PC-3 (cell line): ENCODE measurements around the gene KRT33A. TPM values are rescaled to one million over a fixed set of nuclear protein-coding genes. Genes with fewer than 3 reads are reported as not detected.

Experiments used
- ATAC-seq: fragments of 200-7000 bp; cut with Tn5 transposase; 2 replicates; pipeline ENCODE4 v1.9.1; 2020; ENCODE audit warnings: mild to moderate bottlenecking, moderate library complexity
- BruUV-seq: library from RNA; stranded (reverse); fragments of 400-500 nt; replicated peaks from 2 replicates; lab custom pipeline; 2021; lab: Mats Ljungman, UMichigan
- CTCF ChIA-PET: fragments of 300-600 bp; sonication (Branson Sonifier 250); formaldehyde crosslinking; loops from one replicate; lab custom pipeline; 2022; ENCODE audit warnings: antibody characterized with exemption; lab: Charles Lee
- POLR2A ChIA-PET: fragments of 300-600 bp; sonication (Branson Sonifier 250); formaldehyde crosslinking; loops from one replicate; lab custom pipeline; 2022; ENCODE audit warnings: antibody characterized with exemption; ENCODE audit not compliant: unreplicated experiment; lab: Charles Lee
- DNase-seq: peaks from one replicate; pipeline ENCODE4 v3.0.0-alpha.2; 2015
- H2AFZ ChIP-seq: fragments of 300-600 bp; sonication (generic); 2 replicates; pipeline ENCODE4 v1.6.0; 2016; ENCODE audit warnings: antibody characterized with exemption, low read length
- H3F3A ChIP-seq: fragments of 300-600 bp; sonication (generic); one replicate; pipeline ENCODE4 v1.6.0; 2017; ENCODE audit warnings: antibody characterized with exemption, low read length, control low read depth, mild to moderate bottlenecking; ENCODE audit not compliant: unreplicated experiment
- H3K27ac ChIP-seq: fragments of 300-600 bp; sonication (generic); 2 replicates; pipeline ENCODE4 v1.5.1; 2016; ENCODE audit warnings: mild to moderate bottlenecking, low read length
- H3K27me3 ChIP-seq: fragments of 300-600 bp; sonication (generic); 2 replicates; pipeline ENCODE4 v1.6.1; 2016; ENCODE audit warnings: low read length, mixed read lengths
- H3K36me3 ChIP-seq: fragments of 300-600 bp; sonication (generic); 2 replicates; pipeline ENCODE4 v1.6.1; 2016; ENCODE audit warnings: low read depth, mixed run types, low read length, mixed read lengths
- H3K4me1 ChIP-seq: fragments of 300-600 bp; sonication (generic); 2 replicates; pipeline ENCODE4 v1.5.1; 2016; ENCODE audit warnings: low read length; ENCODE audit not compliant: insufficient read depth
- H3K4me2 ChIP-seq: fragments of 300-600 bp; sonication (generic); 2 replicates; pipeline ENCODE4 v1.6.0; 2016; ENCODE audit warnings: low read length
- H3K4me3 ChIP-seq: fragments of 300-600 bp; sonication (generic); 2 replicates; pipeline ENCODE4 v1.5.1; 2016; ENCODE audit warnings: mild to moderate bottlenecking, low read length, mixed read lengths
- H3K79me2 ChIP-seq: fragments of 300-600 bp; sonication (generic); 2 replicates; pipeline ENCODE4 v1.6.1; 2017; ENCODE audit warnings: low read length, mixed read lengths
- H3K9ac ChIP-seq: fragments of 300-600 bp; sonication (generic); 2 replicates; pipeline ENCODE4 v1.6.0; 2016; ENCODE audit warnings: mild to moderate bottlenecking, low read length
- H3K9me2 ChIP-seq: fragments of 300-600 bp; sonication (generic); replicated peaks from 2 replicates; pipeline ENCODE4 v1.6.1; 2016; ENCODE audit warnings: mixed run types, low read length, mixed read lengths
- H3K9me3 ChIP-seq: fragments of 300-600 bp; sonication (generic); 2 replicates; pipeline ENCODE4 v1.6.1; 2016; ENCODE audit warnings: low read length, mixed read lengths
- H4K20me1 ChIP-seq: fragments of 300-600 bp; sonication (generic); 2 replicates; pipeline ENCODE4 v1.6.1; 2016; ENCODE audit warnings: low read length, mixed read lengths
- CTCF ChIP-seq: fragments of 300-600 bp; sonication (generic); conservative IDR thresholded peaks from 2 replicates; pipeline ENCODE4 v1.5.1; 2017; ENCODE audit warnings: antibody characterized with exemption, low read depth, mild to moderate bottlenecking, low read length
- EZH2 ChIP-seq: fragments of 300-600 bp; sonication (generic); IDR thresholded peaks from one replicate; pipeline ENCODE4 v1.6.1; 2017; ENCODE audit warnings: antibody characterized with exemption, mild to moderate bottlenecking, low read length; ENCODE audit not compliant: unreplicated experiment
- EZH2phosphoT487 ChIP-seq: fragments of 300-600 bp; sonication (generic); IDR thresholded peaks from 2 replicates; pipeline ENCODE4 v1.6.1; 2018; ENCODE audit warnings: mild to moderate bottlenecking, antibody characterized with exemption, low read length, borderline replicate concordance
- intact Hi-C: fragments of 100-400 bp; cut with micrococcal nuclease; formaldehyde crosslinking; loops from 2 replicates; pipeline ENCODE4 v1.9.0; 2023
- total RNA-seq: library from RNA; depleted of rRNA; stranded (reverse); fragments of >200 nt; gene quantifications from 2 replicates; pipeline ENCODE4 v1.2.3, GENCODE V29; 2014

KRT33A gene
- total RNA-seq, 1 experiment from 2014 or later = not detected

GRCh38 chr17:41326173-41327145, 24.2 kb downstream of the KRT33A start:
- ChIA-PET POLR2A (no interaction called here), CTCF (no interaction called here)
- BruUV-seq = no TSS peak
- Histone ChIP-seq H3K79me2 (no peaks in the 10 kb centered on the region), H3K27me3 (no peaks in the 10 kb centered on the region), H3K4me1 (no peaks in the 10 kb centered on the region), H3K4me3 (no peak overlapping the region), H3K27ac (no peak overlapping the region), H3K9me3 (no peaks in the 10 kb centered on the region), H4K20me1 (no peaks in the 10 kb centered on the region), H3K4me2 (no peak overlapping the region), H2AFZ (no peak overlapping the region), H3K9ac (no peak overlapping the region), H3F3A (no peaks in the 10 kb centered on the region), H3K9me2 (no peaks in the 10 kb centered on the region), H3K36me3 (no peaks in the 10 kb centered on the region; the same call in 1 of the 2 replicates)
- intact Hi-C loops = loop anchor here (10.0 kb wide), 3 partner anchors 168 to 522 kb away; no protein-coding TSS in a partner anchor
- ATAC-seq (no peak), DNase-seq (no peak)
- TF ChIP-seq CTCF (no peak), EZH2phosphoT487 (no peak), EZH2 (no peak)

- Histone ChIP-seq H3F3A (no peaks in the 10 kb centered on the region), H3K4me2 (no peak overlapping the region), H3K4me3 (no peak overlapping the region), H4K20me1 (no peaks in the 10 kb centered on the region), H3K9ac (no peak overlapping the region), H3K27me3 (no peaks in the 10 kb centered on the region), H3K79me2 (no peaks in the 10 kb centered on the region), H3K9me3 (no peaks in the 10 kb centered on the region), H3K9me2 (no peaks in the 10 kb centered on the region), H3K36me3 (no peaks in the 10 kb centered on the region; the same call in 1 of the 2 replicates), H3K4me1 (no peaks in the 10 kb centered on the region), H2AFZ (no peak overlapping the region), H3K27ac (no peak overlapping the region)
- BruUV-seq = no TSS peak
- ATAC-seq (no peak), DNase-seq (no peak)
- ChIA-PET POLR2A (no interaction called here), CTCF (no interaction called here)
- intact Hi-C loops = loop anchor here (10.0 kb wide), 3 partner anchors 169 to 521 kb away; no protein-coding TSS in a partner anchor
- no peak for TF ChIP-seq CTCF
- no peak for TF ChIP-seq EZH2
- no peak for TF ChIP-seq EZH2phosphoT487
Measured at GRCh38 chr17:41325611-41326010, 25.0 kb downstream of the KRT33A start.

GRCh38 chr17:41325126-41325525, 25.5 kb downstream of the KRT33A start:
- Histone ChIP-seq H3K27ac (no peak overlapping the region), H3K9me3 (no peaks in the 10 kb centered on the region), H3K4me3 (no peak overlapping the region), H3K4me2 (no peak overlapping the region), H3K27me3 (no peaks in the 10 kb centered on the region), H3F3A (no peaks in the 10 kb centered on the region), H3K36me3 (no peaks in the 10 kb centered on the region; the same call in 1 of the 2 replicates), H3K9me2 (no peaks in the 10 kb centered on the region), H4K20me1 (no peaks in the 10 kb centered on the region), H3K79me2 (no peaks in the 10 kb centered on the region), H3K9ac (no peak overlapping the region), H2AFZ (no peak overlapping the region), H3K4me1 (no peaks in the 10 kb centered on the region)
- CTCF ChIA-PET = no interaction called here
- TF ChIP-seq CTCF (no peak), EZH2 (no peak), EZH2phosphoT487 (no peak)
- DNase-seq (no peak), ATAC-seq (no peak)
- POLR2A ChIA-PET = no interaction called here
- no TSS peak for BruUV-seq
- intact Hi-C loops = loop anchor here (10.0 kb wide), 3 partner anchors 170 to 520 kb away; no protein-coding TSS in a partner anchor
